HEK293 (cell line): ENCODE data around the gene ZNF792.

Source experiments
- CTCF ChIA-PET: fragments of 350-600 bp; formaldehyde crosslinking; extraction: SDS; loops from one replicate; lab custom pipeline; 2021; ENCODE audit warnings: antibody characterized with exemption; lab: Yijun Ruan, JAX
- POLR2A ChIA-PET: fragments of 300-600 bp; formaldehyde crosslinking; extraction: SDS; loops from one replicate; lab custom pipeline; 2020; ENCODE audit warnings: antibody characterized with exemption, inconsistent platforms; lab: Yijun Ruan, JAX
- H3K27ac ChIP-seq: fragments of 200-500 bp; sonication (Bioruptor generic); 2 replicates; pipeline ENCODE4 v1.5.1; 2014; ENCODE audit warnings: low read depth, low read length, control low read depth, inconsistent platforms; ENCODE audit errors: extremely low read depth
- H3K36me3 ChIP-seq, 2 experiments: fragments of 200-500 bp in 1 of 2; sonication (Bioruptor generic) in 1 of 2; 1 replicate in 1 of 2; 2 replicates in 1 of 2; pipeline ENCODE4 v1.5.1; 2014 to 2017; ENCODE audit warnings: inconsistent platforms in 2 of 2, low read length in 2 of 2; ENCODE audit not compliant: control insufficient read depth in 2 of 2, insufficient read depth in 1 of 2
- H3K4me1 ChIP-seq: fragments of 200-500 bp; sonication (Bioruptor generic); 2 replicates; pipeline ENCODE4 v1.5.1; 2014; ENCODE audit warnings: mild to moderate bottlenecking, low read length, inconsistent platforms; ENCODE audit not compliant: control insufficient read depth, insufficient read depth
- H3K4me3 ChIP-seq: 2 replicates; pipeline ENCODE4 v1.5.1; 2011; ENCODE audit warnings: low read depth, mild to moderate bottlenecking, control low read depth, low read length, moderate library complexity
- H3K9me3 ChIP-seq: fragments of 200-500 bp; sonication (Bioruptor generic); 2 replicates; pipeline ENCODE4 v1.5.1; 2014; ENCODE audit warnings: low read depth, low read length, inconsistent platforms; ENCODE audit not compliant: control insufficient read depth, insufficient read depth
- FEZF1 ChIP-seq: fragments of 450-650 bp; formaldehyde crosslinking; IDR thresholded peaks from 2 replicates; pipeline ENCODE4 v1.5.1; 2016; ENCODE audit warnings: missing biosample characterization, missing genetic modification characterization
- KLF16 ChIP-seq: fragments of 450-650 bp; formaldehyde crosslinking; IDR thresholded peaks from 2 replicates; pipeline ENCODE4 v1.5.1; 2017; ENCODE audit warnings: missing biosample characterization, missing genetic modification characterization
- MEIS1 ChIP-seq: sonication (generic); formaldehyde crosslinking; IDR thresholded peaks from 2 replicates; pipeline ENCODE4 v1.8.1; 2022; ENCODE audit warnings: missing genetic modification reagents, mild to moderate bottlenecking, borderline replicate concordance
- PATZ1 ChIP-seq: fragments of 450-650 bp; formaldehyde crosslinking; IDR thresholded peaks from 2 replicates; pipeline ENCODE4 v1.5.1; 2016; ENCODE audit warnings: missing biosample characterization, missing genetic modification characterization
- PRDM4 ChIP-seq: fragments of 450-650 bp; formaldehyde crosslinking; IDR thresholded peaks from 2 replicates; pipeline ENCODE4 v1.5.1; 2017; ENCODE audit warnings: missing biosample characterization, missing genetic modification characterization
- REPIN1 ChIP-seq: fragments of 450-650 bp; formaldehyde crosslinking; IDR thresholded peaks from 2 replicates; pipeline ENCODE4 v1.5.1; 2017; ENCODE audit warnings: missing biosample characterization, missing genetic modification characterization, low read depth
- REST ChIP-seq: fragments of 450-650 bp; formaldehyde crosslinking; IDR thresholded peaks from 2 replicates; pipeline ENCODE4 v1.5.1; 2016; ENCODE audit warnings: missing biosample characterization, missing genetic modification characterization
- SCRT1 ChIP-seq: fragments of 450-650 bp; formaldehyde crosslinking; IDR thresholded peaks from 2 replicates; pipeline ENCODE4 v1.5.1; 2016; ENCODE audit warnings: missing biosample characterization, missing genetic modification characterization, borderline replicate concordance
- SP7 ChIP-seq: fragments of 450-650 bp; formaldehyde crosslinking; IDR thresholded peaks from 2 replicates; pipeline ENCODE4 v1.5.1; 2016; ENCODE audit warnings: missing biosample characterization, missing genetic modification characterization
- ZEB2 ChIP-seq: fragments of 450-650 bp; formaldehyde crosslinking; IDR thresholded peaks from 2 replicates; pipeline ENCODE4 v1.5.1; 2016; ENCODE audit warnings: missing biosample characterization, missing genetic modification characterization
- ZNF19 ChIP-seq: fragments of 450-650 bp; formaldehyde crosslinking; IDR thresholded peaks from 2 replicates; pipeline ENCODE4; 2016; ENCODE audit warnings: missing biosample characterization, missing genetic modification characterization, low read depth
- ZNF223 ChIP-seq: fragments of 450-650 bp; formaldehyde crosslinking; IDR thresholded peaks from 2 replicates; pipeline ENCODE4 v1.5.1; 2016; ENCODE audit warnings: missing biosample characterization, missing genetic modification characterization
- ZNF248 ChIP-seq: fragments of 450-650 bp; formaldehyde crosslinking; IDR thresholded peaks from 2 replicates; pipeline ENCODE4 v1.5.1; 2017; ENCODE audit warnings: missing biosample characterization, missing genetic modification characterization
- ZNF26 ChIP-seq: fragments of 450-650 bp; formaldehyde crosslinking; IDR thresholded peaks from 2 replicates; pipeline ENCODE4 v1.5.1; 2016; ENCODE audit warnings: missing biosample characterization, missing genetic modification characterization
- ZNF366 ChIP-seq: fragments of 450-650 bp; formaldehyde crosslinking; conservative IDR thresholded peaks from 2 replicates; pipeline ENCODE4 v1.5.1; 2016; ENCODE audit warnings: missing biosample characterization, missing genetic modification characterization
- ZNF37A ChIP-seq: fragments of 450-650 bp; IDR thresholded peaks from 2 replicates; pipeline ENCODE4 v1.5.1; 2018; ENCODE audit warnings: missing biosample characterization, missing genetic modification characterization
- ZNF391 ChIP-seq: fragments of 450-650 bp; formaldehyde crosslinking; IDR thresholded peaks from 2 replicates; pipeline ENCODE4 v1.5.1; 2016; ENCODE audit warnings: low read depth, missing biosample characterization, missing genetic modification characterization, borderline replicate concordance
- ZNF398 ChIP-seq: fragments of 450-650 bp; formaldehyde crosslinking; IDR thresholded peaks from 2 replicates; pipeline ENCODE4 v1.5.1; 2017; ENCODE audit warnings: missing biosample characterization, missing genetic modification characterization
- ZNF530 ChIP-seq: fragments of 450-650 bp; formaldehyde crosslinking; IDR thresholded peaks from 2 replicates; pipeline ENCODE4 v1.5.1; 2016; ENCODE audit warnings: low read depth, missing biosample characterization, missing genetic modification characterization
- ZNF571 ChIP-seq: fragments of 450-650 bp; formaldehyde crosslinking; IDR thresholded peaks from 2 replicates; pipeline ENCODE4 v1.5.0; 2017; ENCODE audit warnings: missing biosample characterization, missing genetic modification characterization
- ZNF600 ChIP-seq: fragments of 450-650 bp; formaldehyde crosslinking; IDR thresholded peaks from 2 replicates; pipeline ENCODE4 v1.5.1; 2016; ENCODE audit warnings: missing biosample characterization, missing genetic modification characterization
- ZNF692 ChIP-seq: fragments of 450-650 bp; formaldehyde crosslinking; IDR thresholded peaks from 2 replicates; pipeline ENCODE4 v1.5.1; 2016; ENCODE audit warnings: missing biosample characterization, missing genetic modification characterization
- ZNF701 ChIP-seq: fragments of 450-650 bp; formaldehyde crosslinking; IDR thresholded peaks from 2 replicates; pipeline ENCODE4 v1.5.1; 2016; ENCODE audit warnings: missing biosample characterization, missing genetic modification characterization
- ZNF777 ChIP-seq: fragments of 450-650 bp; formaldehyde crosslinking; IDR thresholded peaks from 2 replicates; pipeline ENCODE4 v1.5.1; 2017; ENCODE audit warnings: missing biosample characterization, missing genetic modification characterization, borderline replicate concordance

Gene ZNF792

GRCh38 chr19:34962687-34963572, 1.1 kb downstream of the ZNF792 start:
- POLR2A ChIA-PET, result interaction anchor here (0.8 to 1.6 kb wide), 3 partner anchors 10 to 36 kb away, joined by 3 to 9 read pairs (median 5); partner anchors contain the start of gene ZNF30
- Histone ChIP-seq H3K27ac (peak overlapping the region; percentile 84; the same call in 1 of the 2 replicates), H3K36me3 (peaks cover 9 to 41% of the 10 kb centered on the region in 2 experiments), H3K9me3 (0 out of 2 replicates have a peak, but pooled peaks cover 2% of the 10 kb centered on the region), H3K4me3 (peak overlapping the region; percentile 57), H3K4me1 (peaks cover 16% of the 10 kb centered on the region)
- CTCF ChIA-PET, result interaction anchor here (0.7 to 6.3 kb wide), 8 partner anchors 10 to 1019 kb away, joined by 3 to 52 read pairs (median 4); partner anchors contain the start of gene ZNF30
- TF ChIP-seq ZNF223 (tag by site-specific recombination) (no peak), ZNF19 (tag by site-specific recombination) (no peak), ZNF398 (no peak), ZNF701 (tag by site-specific recombination) (no peak), FEZF1 (tag by site-specific recombination) (no peak), ZNF26 (no peak), ZEB2 (tag by site-specific recombination) (no peak), REST (tag by site-specific recombination) (no peak), MEIS1 (no peak), ZNF37A (no peak), ZNF692 (tag by site-specific recombination) (no peak), PATZ1 (no peak), PRDM4 (tag by site-specific recombination) (no peak), ZNF248 (tag by site-specific recombination) (no peak), ZNF600 (tag by site-specific recombination) (peak; percentile 88), SP7 (tag by site-specific recombination) (no peak), REPIN1 (tag by site-specific recombination) (no peak), ZNF391 (tag by site-specific recombination) (no peak), ZNF530 (tag by site-specific recombination) (no peak), ZNF571 (no peak), SCRT1 (tag by site-specific recombination) (no peak), ZNF366 (peak; percentile 37), KLF16 (tag by site-specific recombination) (no peak), ZNF777 (tag by site-specific recombination) (no peak)
